Stomach (tissue), 4 donors: ENCODE results near the gene HCFC1R1.

Experiments used
- POLR2A ChIP-seq, 4 donors: fragments of 450-650 bp; IDR thresholded peaks; one replicate each; pipeline ENCODE4 v1.6.1; 2016; ENCODE audit warnings: antibody characterized with exemption in 4 of 4, control low read depth in 2 of 4, mild to moderate bottlenecking in 1 of 4, moderate library complexity in 1 of 4
- POLR2AphosphoS5 ChIP-seq, 3 donors: sonication (generic); formaldehyde crosslinking; IDR thresholded peaks; one replicate each; pipeline ENCODE4 v1.6.1; 2016; ENCODE audit warnings: antibody characterized with exemption in 3 of 3
- TF ChIP-seq, protein P1 (sequence below), 7 experiments: fragments of 450-650 bp in 4 of 7; fragments of 200-600 bp in 3 of 7; sonication (generic) in 3 of 7; IDR thresholded peaks; one replicate each; pipeline ENCODE4 v1.5.1; 2016 to 2019; ENCODE audit warnings: antibody characterized with exemption in 7 of 7, control low read depth in 2 of 7, mild to moderate bottlenecking in 1 of 7

DNA sequence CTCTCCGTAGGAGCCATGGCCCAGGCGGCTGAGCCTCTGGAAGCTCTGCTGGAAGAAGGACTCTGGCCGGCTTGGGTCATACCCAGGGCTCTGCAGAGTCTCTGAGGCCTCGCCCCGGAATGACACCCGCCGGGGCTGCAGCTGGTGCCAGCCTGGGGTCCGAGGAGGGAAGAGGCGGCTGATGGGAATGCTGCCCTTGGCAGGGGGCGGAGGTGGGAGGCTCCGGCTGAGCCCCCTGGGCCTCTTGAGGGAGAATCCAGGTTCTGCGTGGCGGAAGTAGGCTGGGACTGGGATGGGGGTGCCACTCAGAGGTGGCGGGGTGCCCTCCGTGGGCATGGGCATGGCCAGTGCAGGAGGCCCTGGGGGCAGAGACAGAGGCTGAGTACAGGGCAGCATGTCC lies 47.1 kb downstream of the HCFC1R1 start:
- TF ChIP-seq POLR2A (IDR thresholded peaks at IDR 0.05) (no peak), POLR2AphosphoS5 (IDR thresholded peaks at IDR 0.05) (no peak)
- TF ChIP-seq, protein P1, sequence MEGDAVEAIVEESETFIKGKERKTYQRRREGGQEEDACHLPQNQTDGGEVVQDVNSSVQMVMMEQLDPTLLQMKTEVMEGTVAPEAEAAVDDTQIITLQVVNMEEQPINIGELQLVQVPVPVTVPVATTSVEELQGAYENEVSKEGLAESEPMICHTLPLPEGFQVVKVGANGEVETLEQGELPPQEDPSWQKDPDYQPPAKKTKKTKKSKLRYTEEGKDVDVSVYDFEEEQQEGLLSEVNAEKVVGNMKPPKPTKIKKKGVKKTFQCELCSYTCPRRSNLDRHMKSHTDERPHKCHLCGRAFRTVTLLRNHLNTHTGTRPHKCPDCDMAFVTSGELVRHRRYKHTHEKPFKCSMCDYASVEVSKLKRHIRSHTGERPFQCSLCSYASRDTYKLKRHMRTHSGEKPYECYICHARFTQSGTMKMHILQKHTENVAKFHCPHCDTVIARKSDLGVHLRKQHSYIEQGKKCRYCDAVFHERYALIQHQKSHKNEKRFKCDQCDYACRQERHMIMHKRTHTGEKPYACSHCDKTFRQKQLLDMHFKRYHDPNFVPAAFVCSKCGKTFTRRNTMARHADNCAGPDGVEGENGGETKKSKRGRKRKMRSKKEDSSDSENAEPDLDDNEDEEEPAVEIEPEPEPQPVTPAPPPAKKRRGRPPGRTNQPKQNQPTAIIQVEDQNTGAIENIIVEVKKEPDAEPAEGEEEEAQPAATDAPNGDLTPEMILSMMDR (IDR thresholded peaks at IDR 0.05): no peak
